Gastroesophageal sphincter (tissue), 4 donors: ENCODE results near the gene TFAP2E. TPM values are rescaled to one million over a fixed set of nuclear protein-coding genes. Genes with fewer than 3 reads are reported as not detected.

Source experiments
- ATAC-seq: fragments of 150-250 bp; one replicate; pipeline ENCODE4 v1.9.1; 2016; ENCODE audit warnings: mild to moderate bottlenecking, moderate library complexity
- H3K27ac ChIP-seq, 4 donors: fragments of 200-600 bp; sonication (generic) in 3 of 4; 1 replicate in 3 of 4; 2 replicates in 1 of 4; pipeline ENCODE4 v1.5.1; 2016 to 2019
- H3K27me3 ChIP-seq: fragments of 200-600 bp; sonication (generic); one replicate; pipeline ENCODE4 v1.5.1; 2019
- H3K36me3 ChIP-seq, 2 donors: fragments of 200-600 bp; sonication (generic); one replicate each; pipeline ENCODE4 v1.5.1; 2019; ENCODE audit warnings: control low read depth in 1 of 2
- H3K4me1 ChIP-seq, 3 donors: fragments of 200-600 bp; sonication (generic); 1 replicate in 2 of 3; 2 replicates in 1 of 3; pipeline ENCODE4 v1.5.1; 2016 to 2019; ENCODE audit warnings: control low read depth in 2 of 3
- H3K4me3 ChIP-seq, 2 donors: fragments of 200-600 bp; sonication (generic); one replicate each; pipeline ENCODE4 v1.5.1; 2019; ENCODE audit warnings: mild to moderate bottlenecking in 1 of 2, moderate library complexity in 1 of 2
- H3K9me3 ChIP-seq, 3 donors: fragments of 200-600 bp; sonication (generic); one replicate each; pipeline ENCODE4 v1.5.1; 2017 to 2019; ENCODE audit warnings: control low read depth in 2 of 3
- CTCF ChIP-seq, 4 experiments: fragments of 200-600 bp in 2 of 4; fragments of 450-650 bp in 2 of 4; sonication (generic) in 1 of 4; IDR thresholded peaks; one replicate each; pipeline ENCODE4 v1.5.1; 2017 to 2019; ENCODE audit warnings: antibody characterized with exemption in 4 of 4, mild to moderate bottlenecking in 2 of 4, moderate library complexity in 2 of 4
- EP300 ChIP-seq: sonication (generic); formaldehyde crosslinking; IDR thresholded peaks from one replicate; pipeline ENCODE4 v1.6.1; 2017; ENCODE audit warnings: antibody characterized with exemption, mild to moderate bottlenecking
- POLR2A ChIP-seq, 2 donors: fragments of 450-650 bp; IDR thresholded peaks; one replicate each; pipeline ENCODE4 v1.6.1; 2017; ENCODE audit warnings: antibody characterized with exemption in 2 of 2, mild to moderate bottlenecking in 2 of 2, moderate library complexity in 1 of 2
- POLR2AphosphoS5 ChIP-seq: sonication (generic); formaldehyde crosslinking; IDR thresholded peaks from one replicate; pipeline ENCODE4 v1.6.1; 2017; ENCODE audit warnings: antibody characterized with exemption
- WGBS, 2 donors: methylation state at CpG; one replicate each; pipeline ENCODE4 v1.1.5; 2018; ENCODE audit warnings: low coverage in 1 of 2; 5-methylcytosine and 5-hydroxymethylcytosine counted together
- total RNA-seq, 4 donors: library from RNA; depleted of rRNA; stranded (reverse); fragments of >200 nt; gene quantifications; one replicate each; pipeline ENCODE4 v1.1.0, GENCODE V29; 2016

The TFAP2E gene
- total RNA-seq, 4 donors from 2014 or later, result 0.27 TPM; not detected in 3

DNA sequence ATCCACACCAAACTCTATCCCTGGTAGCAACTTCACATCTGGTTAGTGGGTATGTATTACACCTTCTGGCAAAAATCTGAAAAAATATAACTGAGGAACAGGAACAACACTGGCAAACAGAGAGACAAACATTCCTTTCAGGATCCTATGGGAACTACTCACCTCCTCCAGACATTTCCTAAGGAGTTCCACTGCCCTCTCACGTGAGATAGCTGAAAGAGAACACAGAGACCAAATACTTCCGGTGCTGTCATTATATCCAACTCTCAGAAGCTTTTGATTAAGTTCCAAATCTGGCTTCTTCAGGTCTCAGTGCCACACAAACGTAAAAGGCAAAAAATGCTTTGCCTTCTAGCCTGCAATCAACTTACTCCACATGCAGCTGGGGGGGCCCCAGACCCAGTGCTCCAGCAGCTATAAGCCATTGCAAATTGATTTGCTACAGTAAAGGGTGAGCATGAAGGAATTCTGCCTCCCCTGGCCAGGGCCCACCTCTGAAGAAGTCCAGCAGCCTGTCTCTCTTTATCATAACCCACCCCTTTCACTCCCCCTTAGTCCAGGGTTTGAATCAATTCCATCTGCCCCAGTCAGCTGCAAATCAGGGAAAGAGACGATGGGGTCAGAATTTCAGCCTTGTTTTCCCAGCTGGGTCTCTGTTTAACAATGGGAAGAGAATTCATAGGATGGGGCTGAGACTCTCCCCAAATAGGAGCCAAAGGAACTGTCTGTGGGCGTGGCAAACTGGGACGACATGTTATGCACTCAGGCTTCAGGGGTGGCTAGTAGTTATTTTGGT, 32.2 kb downstream of the TFAP2E start:
- no peak overlapping the region for H3K4me3 ChIP-seq

GRCh38 chr1:35605867-35606182, 32.7 kb downstream of the TFAP2E start:
- ATAC-seq, result no peak
- Histone ChIP-seq H3K4me1 (no peaks in the 10 kb centered on the region), H3K4me3 (no peak overlapping the region), H3K9me3 (no peaks in the 10 kb centered on the region), H3K36me3 (peaks cover 0 to 96% of the 10 kb centered on the region in 2 donors), H3K27ac (no peak overlapping the region), H3K27me3 (no peaks in the 10 kb centered on the region)
- TF ChIP-seq EP300 (no peak), POLR2AphosphoS5 (no peak), POLR2A (IDR thresholded peaks at IDR 0.05) (no peak), CTCF (IDR thresholded peaks at IDR 0.05) (no peak)
- 62 to 84% methylated on average over 3 to 4 of the region's 4 CpGs for WGBS, 2 donors

More for the DNA sequence above, 32.2 kb downstream of the TFAP2E start:
- no peak overlapping the region for H3K27ac ChIP-seq
- H3K9me3 ChIP-seq, result no peaks in the 10 kb centered on the region
- TF ChIP-seq POLR2A (IDR thresholded peaks at IDR 0.05), result no peak
- no peak for TF ChIP-seq POLR2AphosphoS5
- TF ChIP-seq EP300, result no peak
- no peak for TF ChIP-seq CTCF (IDR thresholded peaks at IDR 0.05)
- no peaks in the 10 kb centered on the region for H3K4me1 ChIP-seq
- H3K36me3 ChIP-seq, result peaks cover 0 to 98% of the 10 kb centered on the region in 2 donors
- ATAC-seq, result no peak
- WGBS, 2 donors, result 75 to 78% methylated on average over 4 to 6 of the region's 6 CpGs
- no peaks in the 10 kb centered on the region for H3K27me3 ChIP-seq

DNA sequence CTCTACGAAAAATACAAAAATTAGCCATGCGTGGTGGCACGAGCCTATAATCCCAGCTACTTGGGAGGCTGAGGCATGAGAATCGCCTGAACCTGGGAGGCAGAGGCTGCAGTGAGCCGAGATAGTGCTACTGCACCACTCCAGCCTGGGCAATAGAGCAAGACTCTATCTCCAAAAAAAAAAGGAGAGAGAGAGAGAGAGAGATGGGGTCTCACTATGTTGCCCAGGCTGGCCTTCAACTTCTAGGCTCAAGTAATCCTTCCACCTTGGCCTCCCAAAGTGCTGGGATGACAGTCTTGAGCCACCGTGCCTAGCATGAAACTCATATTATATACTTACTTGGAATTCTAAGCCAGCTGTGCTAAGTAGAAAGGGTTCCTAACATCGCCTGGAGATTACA, 38.5 kb downstream of the TFAP2E start:
- Histone ChIP-seq H3K27ac (no peak overlapping the region), H3K27me3 (no peaks in the 10 kb centered on the region), H3K36me3 (peaks cover 0 to 89% of the 10 kb centered on the region in 2 donors), H3K4me3 (no peak overlapping the region), H3K9me3 (no peaks in the 10 kb centered on the region), H3K4me1 (peaks cover 0 to 6% (median 0%) of the 10 kb centered on the region in 3 donors)
- WGBS, 2 donors, result 95 to 100% methylated on average over 2 to 5 of the region's 7 CpGs
- TF ChIP-seq CTCF (IDR thresholded peaks at IDR 0.05), result no peak
- ATAC-seq, result no peak

GRCh38 chr1:35615440-35615839, 42.3 kb downstream of the TFAP2E start:
- no peaks in the 10 kb centered on the region for H3K27me3 ChIP-seq
- no peak for ATAC-seq
- H3K36me3 ChIP-seq, result peaks cover 0 to 83% of the 10 kb centered on the region in 2 donors
- no peaks in the 10 kb centered on the region for H3K9me3 ChIP-seq
- no peak overlapping the region for H3K4me3 ChIP-seq
- no peak for TF ChIP-seq EP300
- TF ChIP-seq CTCF (IDR thresholded peaks at IDR 0.05), result no peak
- no peak for TF ChIP-seq POLR2AphosphoS5
- no peak for TF ChIP-seq POLR2A (IDR thresholded peaks at IDR 0.05)
- no peak overlapping the region for H3K27ac ChIP-seq
- 70 to 75% methylated on average over 6 to 8 of the region's 8 CpGs for WGBS, 2 donors
- peaks cover 0 to 6% (median 0%) of the 10 kb centered on the region in 3 donors for H3K4me1 ChIP-seq
